ENCODE data around the gene SELENOH. TPM values are rescaled to one million over a fixed set of nuclear protein-coding genes. Genes with fewer than 3 reads are reported as not detected.

The SELENOH gene
- total RNA-seq, 4 donors from 2014 or later: 101 to 123 (median 113) TPM

GRCh38 chr11:57778318-57779037 lies 37.2 kb downstream of the SELENOH start:
- peak; percentile 86 for ATAC-seq (ENCODE audit: low FRiP score)
- peak; percentile 42 for DNase-seq (ENCODE audit: low spot score)

GRCh38 chr11:57779276-57779675 lies 38.0 kb downstream of the SELENOH start:
- ATAC-seq (ENCODE audit: low FRiP score) (no peak), DNase-seq (ENCODE audit: low spot score) (no peak)
- no peak for TF ChIP-seq CTCF (IDR thresholded peaks at IDR 0.05)

More at GRCh38 chr11:57778318-57779037, 37.2 kb downstream of the SELENOH start:
- TF ChIP-seq CTCF (IDR thresholded peaks at IDR 0.05): no peak

- TF ChIP-seq CTCF (IDR thresholded peaks at IDR 0.05): no peak
Measured at GRCh38 chr11:57781529-57781943, 40.2 kb downstream of the SELENOH start.

GRCh38 chr11:57785072-57785471 lies 43.8 kb downstream of the SELENOH start:
- no peak for TF ChIP-seq CTCF (IDR thresholded peaks at IDR 0.05)
- ATAC-seq (ENCODE audit: low FRiP score): no peak
- no peak for DNase-seq (ENCODE audit: low spot score)

More at GRCh38 chr11:57781529-57781943, 40.2 kb downstream of the SELENOH start:
- DNase-seq (ENCODE audit: low spot score) (no peak), ATAC-seq (ENCODE audit: low FRiP score) (no peak)

- DNase-seq (ENCODE audit: low spot score) (no peak), ATAC-seq (ENCODE audit: low FRiP score) (no peak)
Measured at GRCh38 chr11:57786436-57786835, 45.1 kb downstream of the SELENOH start.

GRCh38 chr11:57787006-57787604 lies 45.8 kb downstream of the SELENOH start:
- no peak for TF ChIP-seq CTCF (IDR thresholded peaks at IDR 0.05)
- ATAC-seq (ENCODE audit: low FRiP score) (no peak), DNase-seq (ENCODE audit: low spot score) (no peak)

More at GRCh38 chr11:57786436-57786835, 45.1 kb downstream of the SELENOH start:
- TF ChIP-seq CTCF (IDR thresholded peaks at IDR 0.05): no peak
